SK-N-SH treated with all-trans-retinoic acid at 6 μM for 48 hours (cell line): ENCODE data around the gene MEF2B.
"Not testable (repeated sequence)": the region's sequence is repeated elsewhere in the genome, so short reads cannot be mapped to it uniquely, and the experiment has no call there.

Experiments
- ATAC-seq: fragments of 200-7000 bp; cut with Tn5 transposase; 3 replicates; pipeline ENCODE4 v1.9.1; 2020; ENCODE audit warnings: mild to moderate bottlenecking, moderate library complexity
- ARNTL ChIP-seq: fragments of 450-650 bp; formaldehyde crosslinking; IDR thresholded peaks from 2 replicates; pipeline ENCODE4 v1.5.0; 2020; ENCODE audit warnings: low read depth, mild to moderate bottlenecking, moderate library complexity, borderline replicate concordance
- BACH2 ChIP-seq: fragments of 250-450 bp; sonication (Bioruptor Pico); IDR thresholded peaks from 2 replicates; pipeline ENCODE4 v1.9.0; 2021; ENCODE audit warnings: mild to moderate bottlenecking, borderline replicate concordance
- CSDC2 ChIP-seq: fragments of 250-450 bp; sonication (Bioruptor Pico); IDR thresholded peaks from 2 replicates; pipeline ENCODE4 v1.5.0; 2020; ENCODE audit warnings: mild to moderate bottlenecking, moderate library complexity
- ESRRG ChIP-seq: fragments of 250-450 bp; sonication (Bioruptor Pico); IDR thresholded peaks from 2 replicates; pipeline ENCODE4 v1.6.1; 2021; ENCODE audit warnings: mild to moderate bottlenecking
- GLIS3 ChIP-seq: fragments of 250-450 bp; sonication (Bioruptor Pico); IDR thresholded peaks from 2 replicates; pipeline ENCODE4 v1.5.0; 2020; ENCODE audit warnings: mild to moderate bottlenecking, moderate library complexity
- ISL1 ChIP-seq: fragments of 250-450 bp; sonication (Bioruptor Pico); IDR thresholded peaks from 2 replicates; pipeline ENCODE4 v2.1.2; 2022; ENCODE audit warnings: mild to moderate bottlenecking, moderate library complexity
- OSR1 ChIP-seq: fragments of 250-450 bp; sonication (Bioruptor Pico); IDR thresholded peaks from 2 replicates; pipeline ENCODE4 v1.8.0; 2022; ENCODE audit warnings: moderate library complexity, mild to moderate bottlenecking, inconsistent platforms
- RARB ChIP-seq: fragments of 250-450 bp; sonication (Bioruptor Pico); IDR thresholded peaks from 2 replicates; pipeline ENCODE4 v1.8.0; 2021; ENCODE audit warnings: mild to moderate bottlenecking, moderate library complexity
- SNAI2 ChIP-seq: fragments of 250-450 bp; sonication (Bioruptor Pico); IDR thresholded peaks from 2 replicates; pipeline ENCODE4 v1.5.0; 2020; ENCODE audit warnings: mild to moderate bottlenecking, moderate library complexity
- TCF4 ChIP-seq: fragments of 250-450 bp; sonication (Bioruptor Pico); IDR thresholded peaks from 2 replicates; pipeline ENCODE4 v1.8.0; 2021; ENCODE audit warnings: mild to moderate bottlenecking, moderate library complexity, borderline replicate concordance
- TOX ChIP-seq: fragments of 250-450 bp; sonication (Bioruptor Pico); IDR thresholded peaks from 2 replicates; pipeline ENCODE4 v1.8.0; 2021; ENCODE audit warnings: mild to moderate bottlenecking, moderate library complexity, borderline replicate concordance
- ZC3H10 ChIP-seq: fragments of 250-450 bp; sonication (Bioruptor Pico); IDR thresholded peaks from 2 replicates; pipeline ENCODE4 v1.5.1; 2021; ENCODE audit warnings: mild to moderate bottlenecking, moderate library complexity
- ZFP3 ChIP-seq: fragments of 250-450 bp; sonication (Bioruptor Pico); IDR thresholded peaks from 2 replicates; pipeline ENCODE4 v1.5.0; 2020; ENCODE audit warnings: mild to moderate bottlenecking, moderate library complexity
- ZFP30 ChIP-seq: fragments of 450-650 bp; formaldehyde crosslinking; IDR thresholded peaks from 2 replicates; pipeline ENCODE4 v1.5.0; 2022; ENCODE audit warnings: mild to moderate bottlenecking, moderate library complexity
- ZNF565 ChIP-seq: fragments of 450-650 bp; formaldehyde crosslinking; conservative IDR thresholded peaks from 2 replicates; pipeline ENCODE4 v1.5.0; 2020; ENCODE audit warnings: low read depth, mild to moderate bottlenecking, moderate library complexity
- ZNF70 ChIP-seq: fragments of 450-650 bp; formaldehyde crosslinking; IDR thresholded peaks from 2 replicates; pipeline ENCODE4 v1.5.0; 2020; ENCODE audit warnings: mild to moderate bottlenecking, moderate library complexity
- ZNF8 ChIP-seq: fragments of 450-650 bp; formaldehyde crosslinking; IDR thresholded peaks from 2 replicates; pipeline ENCODE4 v1.5.0; 2020; ENCODE audit warnings: mild to moderate bottlenecking, moderate library complexity
- TF ChIP-seq, protein P1 (sequence below): fragments of 250-450 bp; sonication (Bioruptor Pico); IDR thresholded peaks from 2 replicates; pipeline ENCODE4 v1.5.1; 2020; ENCODE audit warnings: low read depth, mild to moderate bottlenecking, moderate library complexity
- TF ChIP-seq, protein P2 (sequence below): fragments of 250-450 bp; sonication (Bioruptor Pico); IDR thresholded peaks from 2 replicates; pipeline ENCODE4 v1.5.1; 2021; ENCODE audit warnings: mild to moderate bottlenecking, moderate library complexity
- TF ChIP-seq, protein P3 (sequence below): fragments of 250-450 bp; sonication (Bioruptor Pico); IDR thresholded peaks from 2 replicates; pipeline ENCODE4 v1.8.0; 2021; ENCODE audit warnings: low read depth, mild to moderate bottlenecking, moderate library complexity, borderline replicate concordance

MEF2B gene

DNA sequence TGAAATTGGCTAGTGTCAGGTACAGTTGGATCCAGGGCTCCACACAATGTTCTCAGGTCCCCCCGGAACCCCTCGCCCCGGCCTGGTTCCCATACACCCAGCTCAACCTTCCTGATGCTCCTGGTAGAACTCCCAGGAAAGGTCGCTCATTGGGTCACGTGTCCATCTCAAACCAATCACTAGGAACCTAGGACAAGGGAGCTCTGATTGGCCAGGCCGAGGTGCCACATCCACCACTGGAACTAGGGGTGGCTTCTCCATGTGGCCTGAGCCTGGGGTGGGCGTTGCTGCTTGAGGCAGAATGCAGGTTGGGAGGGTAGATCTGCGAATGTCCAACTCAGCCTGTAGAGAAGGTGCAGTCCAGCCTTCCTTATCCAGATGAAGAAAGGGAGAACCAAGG lies 6.9 kb upstream of the MEF2B start (continued):
- TF ChIP-seq, protein P1, sequence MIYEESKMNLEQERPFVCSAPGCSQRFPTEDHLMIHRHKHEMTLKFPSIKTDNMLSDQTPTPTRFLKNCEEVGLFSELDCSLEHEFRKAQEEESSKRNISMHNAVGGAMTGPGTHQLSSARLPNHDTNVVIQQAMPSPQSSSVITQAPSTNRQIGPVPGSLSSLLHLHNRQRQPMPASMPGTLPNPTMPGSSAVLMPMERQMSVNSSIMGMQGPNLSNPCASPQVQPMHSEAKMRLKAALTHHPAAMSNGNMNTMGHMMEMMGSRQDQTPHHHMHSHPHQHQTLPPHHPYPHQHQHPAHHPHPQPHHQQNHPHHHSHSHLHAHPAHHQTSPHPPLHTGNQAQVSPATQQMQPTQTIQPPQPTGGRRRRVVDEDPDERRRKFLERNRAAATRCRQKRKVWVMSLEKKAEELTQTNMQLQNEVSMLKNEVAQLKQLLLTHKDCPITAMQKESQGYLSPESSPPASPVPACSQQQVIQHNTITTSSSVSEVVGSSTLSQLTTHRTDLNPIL (CRISPR knock-in tag) = no peak
- no peak for TF ChIP-seq RARB

GRCh38 chr19:19173243-19173642 lies 3.2 kb upstream of the MEF2B start:
- ATAC-seq = not testable (repeated sequence)

GRCh38 chr19:19171821-19172532 lies 1.9 kb upstream of the MEF2B start:
- no peak for ATAC-seq
- TF ChIP-seq CSDC2 (CRISPR knock-in tag) (no peak), SNAI2 (CRISPR knock-in tag) (no peak), ZFP30 (CRISPR knock-in tag) (no peak), GLIS3 (no peak), ZNF8 (CRISPR knock-in tag) (no peak), BACH2 (CRISPR knock-in tag) (no peak), OSR1 (no peak), ESRRG (CRISPR knock-in tag) (no peak), TOX (CRISPR knock-in tag) (no peak), ISL1 (CRISPR knock-in tag) (no peak)
- TF ChIP-seq, protein P1 (CRISPR knock-in tag) = no peak
- TF ChIP-seq, protein P2, sequence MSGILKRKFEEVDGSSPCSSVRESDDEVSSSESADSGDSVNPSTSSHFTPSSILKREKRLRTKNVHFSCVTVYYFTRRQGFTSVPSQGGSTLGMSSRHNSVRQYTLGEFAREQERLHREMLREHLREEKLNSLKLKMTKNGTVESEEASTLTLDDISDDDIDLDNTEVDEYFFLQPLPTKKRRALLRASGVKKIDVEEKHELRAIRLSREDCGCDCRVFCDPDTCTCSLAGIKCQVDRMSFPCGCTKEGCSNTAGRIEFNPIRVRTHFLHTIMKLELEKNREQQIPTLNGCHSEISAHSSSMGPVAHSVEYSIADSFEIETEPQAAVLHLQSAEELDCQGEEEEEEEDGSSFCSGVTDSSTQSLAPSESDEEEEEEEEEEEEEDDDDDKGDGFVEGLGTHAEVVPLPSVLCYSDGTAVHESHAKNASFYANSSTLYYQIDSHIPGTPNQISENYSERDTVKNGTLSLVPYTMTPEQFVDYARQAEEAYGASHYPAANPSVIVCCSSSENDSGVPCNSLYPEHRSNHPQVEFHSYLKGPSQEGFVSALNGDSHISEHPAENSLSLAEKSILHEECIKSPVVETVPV (CRISPR knock-in tag) = no peak
- TF ChIP-seq, protein P3, sequence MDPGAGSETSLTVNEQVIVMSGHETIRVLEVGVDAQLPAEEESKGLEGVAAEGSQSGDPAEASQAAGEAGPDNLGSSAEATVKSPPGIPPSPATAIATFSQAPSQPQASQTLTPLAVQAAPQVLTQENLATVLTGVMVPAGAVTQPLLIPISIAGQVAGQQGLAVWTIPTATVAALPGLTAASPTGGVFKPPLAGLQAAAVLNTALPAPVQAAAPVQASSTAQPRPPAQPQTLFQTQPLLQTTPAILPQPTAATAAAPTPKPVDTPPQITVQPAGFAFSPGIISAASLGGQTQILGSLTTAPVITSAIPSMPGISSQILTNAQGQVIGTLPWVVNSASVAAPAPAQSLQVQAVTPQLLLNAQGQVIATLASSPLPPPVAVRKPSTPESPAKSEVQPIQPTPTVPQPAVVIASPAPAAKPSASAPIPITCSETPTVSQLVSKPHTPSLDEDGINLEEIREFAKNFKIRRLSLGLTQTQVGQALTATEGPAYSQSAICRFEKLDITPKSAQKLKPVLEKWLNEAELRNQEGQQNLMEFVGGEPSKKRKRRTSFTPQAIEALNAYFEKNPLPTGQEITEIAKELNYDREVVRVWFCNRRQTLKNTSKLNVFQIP (CRISPR knock-in tag) = no peak

GRCh38 chr19:19170873-19171672 lies 1.0 kb upstream of the MEF2B start:
- no peak for TF ChIP-seq CSDC2 (CRISPR knock-in tag)
- TF ChIP-seq ZFP3 (CRISPR knock-in tag) = peak; percentile 98
- TF ChIP-seq BACH2 (CRISPR knock-in tag) = no peak
- TF ChIP-seq ZC3H10 (CRISPR knock-in tag) = no peak
- TF ChIP-seq ZFP30 (CRISPR knock-in tag) = no peak

GRCh38 chr19:19169236-19170052 lies 619 bp downstream of the MEF2B start:
- TF ChIP-seq, protein P3 (CRISPR knock-in tag) = no peak
- TF ChIP-seq GLIS3 (no peak), RARB (no peak), ZNF70 (no peak), ZNF565 (no peak), ZFP30 (CRISPR knock-in tag) (no peak), CSDC2 (CRISPR knock-in tag) (no peak), TCF4 (CRISPR knock-in tag) (no peak), ARNTL (no peak), BACH2 (CRISPR knock-in tag) (no peak)
- TF ChIP-seq, protein P2 (CRISPR knock-in tag) = no peak
- ATAC-seq = no peak

More at GRCh38 chr19:19170873-19171672, 1.0 kb upstream of the MEF2B start:
- ATAC-seq = no peak
